Upper lobe of right lung (tissue), 1 donor: ENCODE results near the gene INPP5B. TPM values are rescaled to one million over a fixed set of nuclear protein-coding genes. Genes with fewer than 3 reads are reported as not detected.
A peak's percentile ranks its signal among the peaks of the same experiment; 100 is the strongest.
"Not testable (repeated sequence)": the region's sequence is repeated elsewhere in the genome, so short reads cannot be mapped to it uniquely, and the experiment has no call there.

Source experiments
- ATAC-seq: fragments of 200-7000 bp; cut with Tn5 transposase; one replicate; pipeline ENCODE4 v1.9.1; 2020; ENCODE audit warnings: mild to moderate bottlenecking, moderate library complexity
- DNase-seq: peaks from one replicate; pipeline ENCODE4 v3.0.0-alpha.2; 2020
- H3K27ac ChIP-seq: fragments of 200-600 bp; one replicate; pipeline ENCODE4 v1.8.0; 2022
- H3K27me3 ChIP-seq: fragments of 200-600 bp; one replicate; pipeline ENCODE4 v1.8.0; 2022; ENCODE audit warnings: mild to moderate bottlenecking
- H3K36me3 ChIP-seq: fragments of 200-600 bp; one replicate; pipeline ENCODE4 v1.8.0; 2022
- H3K4me1 ChIP-seq: fragments of 200-600 bp; one replicate; pipeline ENCODE4 v1.8.0; 2022
- H3K4me3 ChIP-seq: fragments of 200-600 bp; one replicate; pipeline ENCODE4 v1.8.0; 2022; ENCODE audit warnings: mild to moderate bottlenecking
- H3K9me3 ChIP-seq: fragments of 200-600 bp; one replicate; pipeline ENCODE4 v1.8.0; 2022
- intact Hi-C: fragments of 100-400 bp; cut with DNase I; formaldehyde crosslinking; loops from one replicate; pipeline ENCODE4 v1.11.0; 2022
- total RNA-seq: library from RNA; stranded (reverse); fragmentation: NEBNext Ultra II Directional; extraction: Animal tissue kit (Norgen Biotek cat#: 25700); gene quantifications from one replicate; pipeline ENCODE4 v1.2.1, GENCODE V29; 2021
- TF ChIP-seq, protein P1 (sequence below): fragments of 200-600 bp; IDR thresholded peaks from one replicate; pipeline ENCODE4 v1.8.0; 2022; ENCODE audit warnings: antibody characterized with exemption
- donor health status: DM: no; HTN: yes; CAD: no; lungs with severe emphysema.

INPP5B gene
- total RNA-seq, 1 donor from 2014 or later, result 44.8 TPM

DNA sequence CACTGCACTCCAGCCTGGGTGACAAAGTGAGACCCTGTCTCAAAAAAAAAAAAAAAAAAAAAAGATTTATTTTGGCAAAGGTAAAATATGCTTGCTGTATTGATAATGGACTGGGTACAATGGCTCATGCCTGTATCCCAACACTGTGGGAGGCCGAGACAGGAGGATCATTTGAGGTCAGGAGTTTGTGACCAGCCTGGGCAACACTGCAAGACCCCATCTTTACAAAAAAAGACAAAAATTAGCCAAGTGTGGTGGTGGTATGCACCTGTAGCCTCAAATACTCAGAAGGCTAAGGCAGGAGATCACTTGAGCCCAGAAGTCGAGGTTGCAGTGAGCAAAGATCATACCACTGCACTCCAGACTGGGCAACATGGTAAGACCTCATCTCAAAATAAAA, 36.7 kb upstream of the INPP5B start:
- H3K4me3 ChIP-seq, result no peak overlapping the region
- intact Hi-C loops, result loop anchor here (10.0 kb wide), 1 partner anchor 99 kb away; no protein-coding TSS in a partner anchor
- no peaks in the 10 kb centered on the region for H3K9me3 ChIP-seq
- no peak overlapping the region for H3K27ac ChIP-seq
- peaks cover 11% of the 10 kb centered on the region for H3K4me1 ChIP-seq
- ATAC-seq (no peak), DNase-seq (no peak)
- peaks cover 92% of the 10 kb centered on the region for H3K36me3 ChIP-seq
- no peaks in the 10 kb centered on the region for H3K27me3 ChIP-seq
- TF ChIP-seq, protein P1, sequence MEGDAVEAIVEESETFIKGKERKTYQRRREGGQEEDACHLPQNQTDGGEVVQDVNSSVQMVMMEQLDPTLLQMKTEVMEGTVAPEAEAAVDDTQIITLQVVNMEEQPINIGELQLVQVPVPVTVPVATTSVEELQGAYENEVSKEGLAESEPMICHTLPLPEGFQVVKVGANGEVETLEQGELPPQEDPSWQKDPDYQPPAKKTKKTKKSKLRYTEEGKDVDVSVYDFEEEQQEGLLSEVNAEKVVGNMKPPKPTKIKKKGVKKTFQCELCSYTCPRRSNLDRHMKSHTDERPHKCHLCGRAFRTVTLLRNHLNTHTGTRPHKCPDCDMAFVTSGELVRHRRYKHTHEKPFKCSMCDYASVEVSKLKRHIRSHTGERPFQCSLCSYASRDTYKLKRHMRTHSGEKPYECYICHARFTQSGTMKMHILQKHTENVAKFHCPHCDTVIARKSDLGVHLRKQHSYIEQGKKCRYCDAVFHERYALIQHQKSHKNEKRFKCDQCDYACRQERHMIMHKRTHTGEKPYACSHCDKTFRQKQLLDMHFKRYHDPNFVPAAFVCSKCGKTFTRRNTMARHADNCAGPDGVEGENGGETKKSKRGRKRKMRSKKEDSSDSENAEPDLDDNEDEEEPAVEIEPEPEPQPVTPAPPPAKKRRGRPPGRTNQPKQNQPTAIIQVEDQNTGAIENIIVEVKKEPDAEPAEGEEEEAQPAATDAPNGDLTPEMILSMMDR, result no peak

DNA sequence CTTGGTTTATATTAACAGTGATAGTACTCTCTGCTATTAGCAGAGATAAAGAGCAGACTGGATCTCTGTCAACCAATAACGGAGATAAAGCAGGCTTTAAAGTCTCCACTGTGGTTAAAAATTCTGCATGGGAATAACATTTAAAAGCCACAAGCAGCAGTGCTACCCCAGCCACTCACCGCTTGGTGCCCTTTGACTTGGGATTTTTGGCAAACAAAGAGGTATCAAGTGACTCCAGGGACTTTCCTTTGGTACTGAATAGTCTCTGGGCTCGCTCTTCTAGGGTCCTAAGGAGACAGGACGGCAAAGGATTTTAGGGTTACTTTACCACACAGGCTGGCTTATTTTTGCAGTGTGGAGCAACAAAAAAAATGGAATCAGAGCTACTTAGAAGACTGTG, 31.7 kb upstream of the INPP5B start:
- ATAC-seq, result no peak
- no peak for DNase-seq
- Histone ChIP-seq H3K9me3 (no peaks in the 10 kb centered on the region), H3K27me3 (no peaks in the 10 kb centered on the region), H3K4me3 (no peak overlapping the region), H3K27ac (no peak overlapping the region), H3K4me1 (no peaks in the 10 kb centered on the region), H3K36me3 (peaks cover 98% of the 10 kb centered on the region)
- TF ChIP-seq, protein P1, result no peak
- intact Hi-C loops, result no loop called here

DNA sequence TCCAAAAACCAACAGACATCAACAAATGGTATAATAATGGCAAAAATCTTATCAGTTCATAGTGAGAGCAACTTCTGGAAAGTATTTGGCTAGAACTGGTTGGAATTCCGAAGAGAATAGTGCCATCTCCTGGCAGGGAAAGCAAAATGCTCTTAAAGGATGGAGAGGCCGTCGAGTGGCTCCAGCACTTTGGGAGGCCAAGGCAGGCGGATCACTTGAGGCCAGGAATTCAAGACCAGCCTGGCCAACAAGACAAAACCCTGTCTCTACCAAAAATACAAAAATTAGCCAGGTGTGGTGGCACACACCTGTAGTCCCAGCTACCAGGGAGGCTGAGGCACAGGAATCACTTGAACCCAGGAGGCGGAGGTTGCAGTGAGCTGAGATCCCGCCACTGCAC, 28.2 kb upstream of the INPP5B start:
- H3K9me3 ChIP-seq, intact Hi-C loops, H3K4me1 ChIP-seq, DNase-seq, H3K4me3 ChIP-seq, H3K27ac ChIP-seq, H3K27me3 ChIP-seq: not testable (repeated sequence)
- peak; percentile 84 for ATAC-seq
- peaks cover 89% of the 10 kb centered on the region for H3K36me3 ChIP-seq
- TF ChIP-seq, protein P1, result peak; percentile 62

DNA sequence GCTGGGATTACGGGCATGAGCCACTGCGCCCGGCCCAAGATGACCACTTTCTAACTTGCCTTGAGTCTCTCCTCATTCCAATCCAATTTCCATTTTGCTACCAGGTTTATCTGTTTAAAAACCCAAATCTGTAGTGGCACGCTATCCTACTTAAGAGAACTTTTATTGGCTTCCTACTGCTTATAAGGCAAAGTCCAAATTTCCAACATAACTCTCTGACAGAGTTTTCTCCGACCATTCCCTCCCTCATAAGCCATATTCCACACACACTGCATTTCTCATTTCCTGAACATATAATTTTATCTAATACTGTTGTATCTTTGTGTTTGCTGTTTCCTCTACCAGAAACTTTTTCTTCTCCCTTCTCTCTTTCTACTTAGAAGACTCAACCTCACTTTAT, 27.7 kb upstream of the INPP5B start:
- intact Hi-C loops, result no loop called here
- H3K4me1 ChIP-seq, result no peaks in the 10 kb centered on the region
- H3K4me3 ChIP-seq, result no peak overlapping the region
- H3K27me3 ChIP-seq, result no peaks in the 10 kb centered on the region
- TF ChIP-seq, protein P1, result no peak
- DNase-seq (no peak), ATAC-seq (no peak)
- no peaks in the 10 kb centered on the region for H3K9me3 ChIP-seq
- no peak overlapping the region for H3K27ac ChIP-seq
- peaks cover 88% of the 10 kb centered on the region for H3K36me3 ChIP-seq

- not testable (repeated sequence) for ATAC-seq, H3K27me3 ChIP-seq, H3K9me3 ChIP-seq
Observed at GRCh38 chr1:37973684-37974083, 26.8 kb upstream of the INPP5B start.

DNA sequence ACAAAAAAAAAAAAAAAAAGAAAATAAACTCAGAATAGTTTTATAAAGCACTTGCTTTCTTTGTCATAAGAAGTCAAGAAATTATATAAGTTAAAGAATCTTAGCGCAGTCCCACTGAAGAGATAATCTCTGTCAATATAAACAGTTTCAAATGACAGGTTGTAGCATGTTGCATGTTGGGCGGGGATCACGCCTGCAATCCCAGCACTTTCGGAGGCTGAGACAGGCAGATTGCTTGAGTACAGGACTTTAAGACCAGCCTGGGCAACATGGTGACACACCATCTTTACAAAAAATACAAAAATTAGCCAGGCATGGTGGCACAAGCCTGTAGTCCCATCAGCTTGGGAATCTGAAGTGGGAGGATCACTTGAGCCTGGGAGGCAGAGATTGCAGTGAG, 18.4 kb upstream of the INPP5B start:
- no peaks in the 10 kb centered on the region for H3K9me3 ChIP-seq
- intact Hi-C loops, result no loop called here
- no peak overlapping the region for H3K4me3 ChIP-seq
- no peak overlapping the region for H3K27ac ChIP-seq
- H3K27me3 ChIP-seq, result no peaks in the 10 kb centered on the region
- TF ChIP-seq, protein P1, result no peak
- no peak for ATAC-seq
- DNase-seq, result no peak
- H3K36me3 ChIP-seq, result peaks cover 86% of the 10 kb centered on the region
- no peaks in the 10 kb centered on the region for H3K4me1 ChIP-seq

More at GRCh38 chr1:37973684-37974083, 26.8 kb upstream of the INPP5B start:
- H3K27ac ChIP-seq, intact Hi-C loops, H3K4me1 ChIP-seq, H3K4me3 ChIP-seq, DNase-seq: not testable (repeated sequence)
- H3K36me3 ChIP-seq, result peaks cover 88% of the 10 kb centered on the region

DNA sequence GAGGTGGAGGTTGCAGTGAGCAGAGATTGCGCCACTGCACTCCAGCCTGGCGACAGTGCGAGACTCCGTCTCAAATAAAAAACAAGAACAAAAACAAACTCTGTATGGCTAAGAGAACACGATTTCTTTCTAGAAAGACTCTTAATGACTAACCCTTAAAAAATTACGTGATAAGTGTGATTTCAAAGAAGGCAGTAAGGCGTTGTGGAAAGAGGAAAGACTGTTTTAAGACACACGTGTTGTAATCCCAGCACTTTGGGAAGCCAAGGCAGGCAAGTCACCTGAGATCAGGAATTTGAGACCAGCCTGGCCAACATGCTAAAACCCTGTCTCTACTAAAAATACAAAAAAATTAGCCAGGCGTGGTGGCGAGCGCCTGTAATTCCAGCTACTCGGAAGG, 17.3 kb upstream of the INPP5B start:
- peaks cover 89% of the 10 kb centered on the region for H3K36me3 ChIP-seq
- H3K27ac ChIP-seq, intact Hi-C loops, H3K4me3 ChIP-seq, ATAC-seq, H3K9me3 ChIP-seq, H3K4me1 ChIP-seq, DNase-seq, H3K27me3 ChIP-seq: not testable (repeated sequence)
